Neutrophil (primary cell): ENCODE measurements around the gene RGMA.

Source experiments
- H3K27ac ChIP-seq: fragments of 200-600 bp; sonication (generic); 2 replicates; pipeline ENCODE4 v1.5.1; 2016; ENCODE audit warnings: mild to moderate bottlenecking, moderate library complexity
- H3K27me3 ChIP-seq: fragments of 200-600 bp; sonication (generic); 2 replicates; pipeline ENCODE4 v1.6.0; 2016; ENCODE audit warnings: mild to moderate bottlenecking
- H3K36me3 ChIP-seq: fragments of 200-600 bp; sonication (generic); 2 replicates; pipeline ENCODE4 v1.5.1; 2017
- H3K4me1 ChIP-seq, 2 experiments: fragments of 200-600 bp in 1 of 2; sonication (generic) in 1 of 2; 1 replicate in 1 of 2; 2 replicates in 1 of 2; pipeline versions ENCODE4 v1.5.1 to v1.6.1; 2013 to 2016; ENCODE audit warnings: low read depth in 1 of 2, low read length in 1 of 2, mild to moderate bottlenecking in 1 of 2, moderate library complexity in 1 of 2; ENCODE audit not compliant: control insufficient read depth in 1 of 2, insufficient read depth in 1 of 2
- H3K4me3 ChIP-seq, 2 experiments: fragments of 200-600 bp in 1 of 2; sonication (generic) in 1 of 2; 1 replicate in 1 of 2; 2 replicates in 1 of 2; pipeline ENCODE4 v1.5.1; 2013 to 2016; ENCODE audit warnings: low read depth in 1 of 2, low read length in 1 of 2, mild to moderate bottlenecking in 1 of 2, moderate library complexity in 1 of 2
- H3K9me3 ChIP-seq: fragments of 200-600 bp; sonication (generic); 2 replicates; pipeline ENCODE4 v1.5.1; 2016
- CTCF ChIP-seq: fragments of 200-600 bp; sonication (generic); IDR thresholded peaks from 2 replicates; pipeline ENCODE4 v1.5.1; 2016; ENCODE audit warnings: antibody characterized with exemption

The RGMA gene

DNA sequence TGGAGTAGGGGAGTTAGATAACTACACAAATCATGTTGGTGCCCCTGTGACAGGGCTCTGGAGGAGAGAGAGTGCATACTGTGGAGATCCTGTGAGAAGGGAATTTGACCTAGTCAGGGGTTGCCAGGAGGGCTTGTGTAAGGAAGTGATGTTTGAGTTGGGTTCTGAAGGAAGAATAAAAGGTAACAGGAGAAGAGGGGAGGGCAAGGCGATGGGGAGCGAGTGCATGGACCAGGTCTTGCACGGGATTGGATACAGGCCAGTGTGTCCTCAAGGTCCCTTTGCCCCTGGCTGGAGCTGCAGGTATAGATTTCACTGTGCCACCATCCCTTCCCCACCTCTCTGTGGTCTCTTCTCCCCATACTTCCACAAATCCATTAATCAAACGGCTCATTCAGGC lies 83.9 kb downstream of the RGMA start:
- peaks cover 99% of the 10 kb centered on the region for H3K36me3 ChIP-seq
- peak overlapping the region; percentile 9 for H3K27ac ChIP-seq
- no peaks in the 10 kb centered on the region for H3K27me3 ChIP-seq
- H3K4me3 ChIP-seq = no peak overlapping the region
- no peak for TF ChIP-seq CTCF
- H3K9me3 ChIP-seq = no peaks in the 10 kb centered on the region
- H3K4me1 ChIP-seq = no peaks in the 10 kb centered on the region

DNA sequence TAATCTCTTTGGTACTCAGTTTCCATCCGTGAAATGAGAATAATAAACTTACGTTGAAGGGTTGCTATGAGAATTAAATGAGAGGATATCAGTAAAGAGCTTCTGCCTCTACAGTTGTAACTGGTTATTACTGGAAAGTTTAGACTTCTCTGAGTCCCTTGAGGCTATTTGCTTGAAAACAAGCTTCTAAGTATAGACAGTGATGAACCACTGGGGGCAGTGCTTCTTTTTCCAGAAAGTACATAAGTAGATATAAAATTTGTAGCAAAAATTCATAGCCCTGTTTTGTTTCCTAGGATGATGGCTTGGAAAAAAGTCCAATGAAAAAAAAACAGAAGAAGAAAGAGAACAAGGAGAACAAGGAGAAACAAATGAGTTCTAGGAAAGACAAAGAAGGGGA lies 87.1 kb downstream of the RGMA start:
- H3K27me3 ChIP-seq = no peaks in the 10 kb centered on the region
- H3K36me3 ChIP-seq = peaks cover 100% of the 10 kb centered on the region
- H3K4me1 ChIP-seq = no peaks in the 10 kb centered on the region
- H3K27ac ChIP-seq = no peak overlapping the region
- no peak overlapping the region for H3K4me3 ChIP-seq
- no peaks in the 10 kb centered on the region for H3K9me3 ChIP-seq
- no peak for TF ChIP-seq CTCF

GRCh38 chr15:93001156-93001555 lies 87.9 kb downstream of the RGMA start:
- H3K9me3 ChIP-seq = no peaks in the 10 kb centered on the region
- H3K27ac ChIP-seq = no peak overlapping the region
- H3K4me3 ChIP-seq = no peak overlapping the region
- peaks cover 98% of the 10 kb centered on the region for H3K36me3 ChIP-seq
- H3K27me3 ChIP-seq = no peaks in the 10 kb centered on the region
- no peaks in the 10 kb centered on the region for H3K4me1 ChIP-seq
- no peak for TF ChIP-seq CTCF

- H3K9me3 ChIP-seq = no peaks in the 10 kb centered on the region
- no peak overlapping the region for H3K27ac ChIP-seq
- H3K36me3 ChIP-seq = peaks cover 97% of the 10 kb centered on the region
- peaks cover 0 to 3% of the 10 kb centered on the region in 2 experiments for H3K4me1 ChIP-seq
- H3K4me3 ChIP-seq = no peak overlapping the region
- no peak for TF ChIP-seq CTCF
- H3K27me3 ChIP-seq = no peaks in the 10 kb centered on the region
Measured at GRCh38 chr15:92997821-92998220, 91.2 kb downstream of the RGMA start.

DNA sequence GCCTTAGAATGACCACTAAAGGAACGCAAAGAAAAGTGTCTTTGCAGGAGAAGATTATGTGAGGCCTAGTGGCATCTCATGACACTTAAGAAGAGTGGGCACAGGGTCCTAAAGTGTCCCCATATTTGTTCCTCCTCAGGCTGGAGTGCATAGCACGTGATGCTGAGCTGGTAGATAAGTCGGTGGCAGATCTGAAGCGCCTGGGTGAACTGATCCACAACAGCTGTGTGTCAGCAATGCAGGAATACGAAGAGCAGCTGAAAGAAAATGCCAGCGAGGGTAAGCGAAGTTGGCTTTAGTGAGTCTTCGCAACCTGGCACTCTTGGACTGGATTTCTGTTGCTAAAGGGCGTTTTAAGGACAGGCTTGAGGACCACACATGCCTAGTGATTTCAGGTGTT lies 96.3 kb downstream of the RGMA start:
- no peak for TF ChIP-seq CTCF
- H3K36me3 ChIP-seq = peaks cover 94% of the 10 kb centered on the region
- no peak overlapping the region for H3K27ac ChIP-seq
- H3K27me3 ChIP-seq = no peaks in the 10 kb centered on the region
- H3K9me3 ChIP-seq = no peaks in the 10 kb centered on the region
- no peak overlapping the region for H3K4me3 ChIP-seq
- H3K4me1 ChIP-seq = peaks cover 0 to 3% of the 10 kb centered on the region in 2 experiments

DNA sequence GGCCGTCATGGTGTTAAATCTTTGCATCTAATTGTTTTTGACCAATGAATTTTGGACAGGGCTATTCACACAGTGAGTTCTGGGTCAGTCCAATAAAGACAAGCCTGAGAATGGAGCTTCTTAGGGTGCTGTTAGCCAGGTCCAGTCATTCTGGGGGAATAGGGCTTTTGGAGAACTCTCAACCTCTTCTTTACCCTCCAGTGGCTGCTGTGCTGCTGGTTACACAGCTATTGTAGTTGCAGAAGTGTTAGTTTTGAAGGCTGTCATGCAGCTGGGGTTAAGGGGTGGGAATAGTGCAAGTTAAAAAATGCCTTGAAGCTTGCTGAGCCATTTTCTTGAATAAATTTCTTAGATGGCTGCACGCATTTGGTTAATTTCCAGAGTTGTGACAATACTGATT lies 99.0 kb downstream of the RGMA start:
- Histone ChIP-seq H3K36me3 (peaks cover 97% of the 10 kb centered on the region), H3K4me3 (no peak overlapping the region), H3K27me3 (no peaks in the 10 kb centered on the region), H3K27ac (no peak overlapping the region), H3K9me3 (no peaks in the 10 kb centered on the region), H3K4me1 (peaks cover 0 to 3% of the 10 kb centered on the region in 2 experiments)
- TF ChIP-seq CTCF = no peak
